Gastroesophageal sphincter (tissue), 3 donors: ENCODE measurements around the gene AUTS2.

Source experiments
- EP300 ChIP-seq: sonication (generic); formaldehyde crosslinking; IDR thresholded peaks from one replicate; pipeline ENCODE4 v1.6.1; 2017; ENCODE audit warnings: antibody characterized with exemption, mild to moderate bottlenecking
- POLR2A ChIP-seq, 2 donors: fragments of 450-650 bp; IDR thresholded peaks; one replicate each; pipeline ENCODE4 v1.6.1; 2017; ENCODE audit warnings: antibody characterized with exemption in 2 of 2, mild to moderate bottlenecking in 2 of 2, moderate library complexity in 1 of 2
- POLR2AphosphoS5 ChIP-seq: sonication (generic); formaldehyde crosslinking; IDR thresholded peaks from one replicate; pipeline ENCODE4 v1.6.1; 2017; ENCODE audit warnings: antibody characterized with exemption
- TF ChIP-seq, protein P1 (sequence below), 4 experiments: fragments of 200-600 bp in 2 of 4; fragments of 450-650 bp in 2 of 4; sonication (generic) in 1 of 4; IDR thresholded peaks; one replicate each; pipeline ENCODE4 v1.5.1; 2017 to 2019; ENCODE audit warnings: antibody characterized with exemption in 4 of 4, mild to moderate bottlenecking in 2 of 4, moderate library complexity in 2 of 4

DNA sequence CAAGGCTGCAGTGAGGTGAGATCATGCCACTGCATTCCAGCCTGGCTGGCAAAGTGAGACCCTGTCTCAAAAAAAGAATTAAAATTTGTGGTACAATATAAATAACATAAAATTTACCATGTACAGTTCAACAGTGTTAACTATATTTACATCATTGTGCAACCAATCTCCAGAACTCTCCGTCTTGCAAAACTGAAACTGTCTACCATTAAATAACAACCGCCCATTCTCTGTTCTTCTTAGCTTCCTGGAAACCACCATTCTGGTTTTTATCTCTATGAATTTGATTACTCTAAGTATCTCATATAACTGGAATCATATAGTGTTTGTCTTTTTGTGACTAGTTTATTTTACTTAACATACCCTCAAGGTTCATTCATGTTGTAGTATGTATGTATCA, 167.6 kb downstream of the AUTS2 start:
- TF ChIP-seq, protein P1, sequence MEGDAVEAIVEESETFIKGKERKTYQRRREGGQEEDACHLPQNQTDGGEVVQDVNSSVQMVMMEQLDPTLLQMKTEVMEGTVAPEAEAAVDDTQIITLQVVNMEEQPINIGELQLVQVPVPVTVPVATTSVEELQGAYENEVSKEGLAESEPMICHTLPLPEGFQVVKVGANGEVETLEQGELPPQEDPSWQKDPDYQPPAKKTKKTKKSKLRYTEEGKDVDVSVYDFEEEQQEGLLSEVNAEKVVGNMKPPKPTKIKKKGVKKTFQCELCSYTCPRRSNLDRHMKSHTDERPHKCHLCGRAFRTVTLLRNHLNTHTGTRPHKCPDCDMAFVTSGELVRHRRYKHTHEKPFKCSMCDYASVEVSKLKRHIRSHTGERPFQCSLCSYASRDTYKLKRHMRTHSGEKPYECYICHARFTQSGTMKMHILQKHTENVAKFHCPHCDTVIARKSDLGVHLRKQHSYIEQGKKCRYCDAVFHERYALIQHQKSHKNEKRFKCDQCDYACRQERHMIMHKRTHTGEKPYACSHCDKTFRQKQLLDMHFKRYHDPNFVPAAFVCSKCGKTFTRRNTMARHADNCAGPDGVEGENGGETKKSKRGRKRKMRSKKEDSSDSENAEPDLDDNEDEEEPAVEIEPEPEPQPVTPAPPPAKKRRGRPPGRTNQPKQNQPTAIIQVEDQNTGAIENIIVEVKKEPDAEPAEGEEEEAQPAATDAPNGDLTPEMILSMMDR (IDR thresholded peaks at IDR 0.05): no peak
- no peak for TF ChIP-seq POLR2A (IDR thresholded peaks at IDR 0.05)
- TF ChIP-seq POLR2AphosphoS5: no peak
- no peak for TF ChIP-seq EP300
